GM19099 (cell line): ENCODE measurements around the gene FNBP1L.

Source experiments
- POLR2A ChIP-seq: IDR thresholded peaks from 3 replicates; pipeline ENCODE4 v1.6.1; 2011; ENCODE audit warnings: low read depth; ENCODE audit not compliant: insufficient read length; ENCODE audit errors: extremely low read depth

The FNBP1L gene

GRCh38 chr1:93447481-93448291 lies at the start of gene FNBP1L:
FNBP1L (plus strand) TSS chr1:93448118; CDS start chr1:93448282, 164 bp downstream.
- no peak for TF ChIP-seq POLR2A

DNA sequence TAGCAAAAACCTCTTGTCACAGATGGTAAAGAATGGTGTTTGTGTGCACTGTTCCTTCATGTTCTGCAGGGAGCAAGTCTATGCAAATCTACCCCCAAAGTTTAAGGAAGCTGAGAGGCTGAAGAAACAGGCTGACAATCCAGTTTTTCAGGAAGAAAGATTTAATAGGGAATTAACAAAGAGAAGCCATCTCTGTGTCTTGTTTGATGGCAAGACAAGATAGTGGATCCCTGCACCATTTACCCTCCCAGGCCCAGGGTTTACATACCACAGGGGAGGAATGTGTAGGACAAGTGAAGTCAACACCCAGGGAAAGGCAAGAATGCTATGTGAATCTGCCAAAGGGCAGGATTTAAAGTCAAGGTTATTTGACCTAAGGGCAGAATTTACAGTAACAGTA lies 48.1 kb upstream of the FNBP1L start:
- TF ChIP-seq POLR2A: no peak

DNA sequence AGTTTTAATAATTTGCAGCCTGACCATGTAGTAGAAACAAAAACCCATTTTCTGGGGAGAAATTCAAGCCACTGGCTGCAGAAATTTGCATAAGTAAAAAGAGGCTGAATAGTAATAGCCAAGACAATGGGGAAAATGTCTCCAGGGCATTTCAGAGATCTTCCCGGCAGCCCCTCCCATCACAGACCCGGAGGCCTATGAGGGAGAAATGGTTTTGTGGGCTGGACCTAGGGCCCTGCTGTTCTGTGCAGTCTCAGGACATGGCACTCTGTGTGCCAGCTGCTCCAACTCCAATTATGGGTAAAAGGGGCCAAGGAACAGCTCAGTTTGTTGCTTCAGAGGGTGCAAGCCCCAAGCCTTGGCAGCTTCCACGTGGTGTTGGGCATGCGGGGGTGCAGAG lies 39.7 kb upstream of the FNBP1L start:
- no peak for TF ChIP-seq POLR2A

- TF ChIP-seq POLR2A: no peak
Measured at GRCh38 chr1:93411000-93411399, 36.9 kb upstream of the FNBP1L start.

DNA sequence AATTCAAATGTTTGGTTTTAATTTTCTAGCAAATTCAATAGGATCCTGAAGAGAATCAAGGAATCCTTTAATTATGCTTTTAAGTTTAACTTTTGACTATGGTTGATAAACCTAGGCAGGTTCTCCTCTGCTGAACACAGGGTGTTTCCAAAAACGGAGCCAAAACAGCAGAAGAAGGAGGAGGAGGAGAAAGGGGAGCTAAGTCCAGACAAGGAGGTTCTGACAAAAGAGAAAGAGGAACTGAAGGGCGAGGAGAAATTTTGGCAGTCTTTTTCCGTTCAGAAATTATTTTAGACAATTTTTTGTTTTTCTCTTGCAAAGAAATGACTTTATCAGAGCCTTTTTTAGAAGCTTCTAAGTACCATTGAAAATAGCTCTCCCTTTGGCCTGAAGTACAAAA lies 33.2 kb upstream of the FNBP1L start:
- no peak for TF ChIP-seq POLR2A

DNA sequence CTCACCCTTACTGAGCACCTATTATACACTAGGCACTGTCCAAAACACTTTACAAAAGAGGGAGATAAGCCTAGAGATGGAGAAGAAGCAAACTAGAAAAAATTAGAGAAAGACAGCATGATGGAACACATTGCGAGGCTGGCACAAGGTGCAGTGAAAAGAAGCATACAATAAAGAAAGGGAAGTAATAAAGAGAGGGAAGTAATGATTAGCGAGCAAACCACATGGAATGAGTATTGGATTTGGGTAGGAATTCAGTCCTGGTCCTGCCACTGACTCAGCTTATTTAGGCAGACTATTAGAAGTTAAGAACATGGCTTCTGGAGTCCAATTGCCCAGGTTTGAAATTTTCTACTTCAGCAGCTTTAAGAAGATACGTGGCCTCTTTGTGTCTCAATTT lies 32.6 kb upstream of the FNBP1L start:
- no peak for TF ChIP-seq POLR2A

DNA sequence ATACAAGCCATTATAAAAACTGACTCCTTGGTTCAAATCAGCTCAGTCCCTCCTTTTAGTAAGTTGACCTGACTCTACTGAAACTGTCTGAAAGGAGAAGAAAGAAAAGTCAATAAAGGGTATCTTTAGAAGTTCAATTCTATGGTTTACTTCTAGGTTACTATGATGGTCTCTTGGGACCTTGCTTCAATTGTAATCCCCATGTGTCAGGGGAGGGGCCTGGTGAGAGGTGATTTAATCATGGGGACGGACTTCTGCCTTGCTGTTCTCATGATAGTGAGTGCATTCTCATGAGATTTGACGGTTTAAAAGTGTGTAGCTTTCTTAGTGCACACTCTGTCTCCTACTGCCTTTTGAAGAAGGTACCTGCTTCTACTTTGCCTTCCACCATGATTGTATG lies 31.7 kb upstream of the FNBP1L start:
- TF ChIP-seq POLR2A: no peak

DNA sequence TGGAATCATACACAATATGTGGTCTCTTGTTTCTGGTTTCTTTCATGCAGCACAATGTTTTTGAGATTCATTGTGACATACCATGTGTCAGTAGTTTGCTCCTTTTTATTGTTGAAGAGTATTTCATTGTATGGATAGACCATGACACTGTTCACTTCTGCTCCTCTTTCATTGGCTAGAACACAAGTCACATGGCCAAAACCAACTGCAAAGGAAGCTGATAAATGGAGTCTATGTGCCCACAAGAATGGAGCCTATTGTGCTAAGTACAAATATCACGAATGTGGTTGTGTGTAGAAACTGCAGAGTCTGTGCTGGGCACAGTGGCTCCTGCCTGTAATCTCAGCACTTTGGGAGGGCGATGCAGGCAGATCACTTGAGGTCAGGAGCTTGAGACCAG lies 28.6 kb upstream of the FNBP1L start:
- TF ChIP-seq POLR2A: no peak

DNA sequence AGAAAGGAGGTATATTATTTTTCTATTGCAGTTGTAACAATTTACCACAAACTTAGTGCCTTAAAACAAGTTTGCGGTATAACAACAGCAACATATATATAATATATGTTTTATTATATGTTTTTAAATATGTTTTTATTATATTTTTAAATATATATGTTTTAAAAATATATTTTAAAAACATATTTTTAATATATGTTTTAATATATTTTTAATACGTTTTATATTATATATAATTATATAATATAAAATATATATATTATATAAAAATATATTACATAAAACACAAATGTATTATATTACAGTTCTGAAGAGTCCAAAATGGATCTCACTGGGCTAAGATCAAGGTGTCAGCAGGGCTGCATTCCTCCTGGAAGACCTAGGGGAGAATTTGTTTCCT lies 27.5 kb upstream of the FNBP1L start:
- no peak for TF ChIP-seq POLR2A

GRCh38 chr1:93426181-93426580 lies 21.7 kb upstream of the FNBP1L start:
- TF ChIP-seq POLR2A: no peak

DNA sequence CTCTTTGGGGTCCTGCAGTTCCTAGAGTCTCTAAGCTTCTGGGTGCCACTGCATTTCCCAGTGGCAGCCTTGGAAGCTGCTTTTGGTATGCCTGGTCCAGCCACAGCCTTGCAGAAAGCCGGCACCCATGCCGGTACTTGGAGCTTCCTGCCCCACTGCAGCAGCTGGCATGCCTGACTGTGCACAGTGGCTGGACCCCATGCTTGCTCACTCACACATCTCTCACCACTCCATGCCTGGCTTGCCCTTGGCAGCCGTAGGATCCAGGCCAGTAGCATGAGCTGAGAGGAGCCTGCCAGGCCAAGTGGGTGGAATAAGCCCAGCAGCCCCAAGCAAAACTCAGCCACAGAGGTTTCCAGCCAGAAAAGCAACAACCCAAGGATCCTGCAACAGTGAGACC lies 20.3 kb upstream of the FNBP1L start:
- TF ChIP-seq POLR2A: no peak

- TF ChIP-seq POLR2A: no peak
Measured at GRCh38 chr1:93433407-93433961, 14.4 kb upstream of the FNBP1L start.

DNA sequence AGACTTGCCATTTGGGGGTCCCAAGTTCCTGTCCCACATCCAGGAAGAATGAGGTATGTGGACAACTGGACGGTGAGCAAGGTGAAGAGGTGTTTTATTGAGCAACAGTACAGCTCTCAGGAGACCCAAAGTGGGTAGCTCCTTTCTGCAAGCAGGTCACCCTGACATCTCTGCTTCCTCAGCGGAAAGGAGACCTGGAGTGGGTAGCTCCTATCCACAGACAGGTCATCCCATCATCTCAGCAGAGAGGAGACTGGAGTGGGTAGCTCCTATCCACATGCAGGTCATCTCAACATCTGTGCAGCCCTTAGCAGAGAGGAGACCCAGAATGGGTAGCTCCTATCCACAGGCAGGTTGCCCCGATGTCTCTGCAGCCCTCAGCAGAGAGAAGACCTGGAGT lies 13.8 kb upstream of the FNBP1L start:
- no peak for TF ChIP-seq POLR2A

DNA sequence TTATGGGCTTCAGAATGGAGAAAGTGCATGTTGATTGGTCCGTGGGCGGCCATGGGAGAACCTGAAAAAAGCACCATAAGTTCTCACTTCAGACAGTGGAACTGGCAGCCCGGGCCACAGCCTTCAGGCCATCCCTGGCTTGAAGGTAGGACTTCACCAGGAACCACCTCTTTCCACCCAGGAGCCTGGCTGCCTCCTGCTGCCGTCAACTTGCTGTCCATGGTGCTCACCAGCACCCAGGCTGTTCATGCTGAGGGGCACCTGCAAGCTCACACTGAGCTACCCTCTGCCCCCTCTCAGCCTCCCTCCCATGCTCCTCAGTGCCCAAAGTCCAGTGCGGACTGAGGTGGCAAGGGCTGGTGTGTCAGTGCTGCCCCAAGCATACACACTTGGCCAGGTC lies 12.9 kb upstream of the FNBP1L start:
- no peak for TF ChIP-seq POLR2A

DNA sequence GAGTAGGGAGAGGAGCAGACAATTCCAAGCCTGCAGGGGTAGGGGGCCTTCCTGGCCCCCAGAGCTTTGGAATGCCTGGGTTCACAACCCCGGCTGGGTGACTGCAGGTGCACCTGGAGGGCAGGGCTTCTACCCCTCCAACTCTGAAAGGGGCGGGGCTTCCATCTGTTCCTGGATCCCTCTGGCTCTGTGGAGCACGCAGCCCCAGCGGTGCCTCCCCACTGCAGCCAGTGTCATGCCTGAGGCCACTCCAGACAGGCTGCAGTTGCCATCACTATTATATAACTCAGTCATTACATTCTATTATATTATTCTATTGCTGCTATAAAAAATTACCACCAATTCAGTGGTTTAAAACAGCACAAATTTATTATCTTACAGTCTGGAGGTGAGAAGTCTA lies 12.5 kb upstream of the FNBP1L start:
- no peak for TF ChIP-seq POLR2A

GRCh38 chr1:93436496-93436895 lies 11.4 kb upstream of the FNBP1L start:
- no peak for TF ChIP-seq POLR2A
